ENCODE results near the gene TNFRSF14.

The TNFRSF14 gene

DNA sequence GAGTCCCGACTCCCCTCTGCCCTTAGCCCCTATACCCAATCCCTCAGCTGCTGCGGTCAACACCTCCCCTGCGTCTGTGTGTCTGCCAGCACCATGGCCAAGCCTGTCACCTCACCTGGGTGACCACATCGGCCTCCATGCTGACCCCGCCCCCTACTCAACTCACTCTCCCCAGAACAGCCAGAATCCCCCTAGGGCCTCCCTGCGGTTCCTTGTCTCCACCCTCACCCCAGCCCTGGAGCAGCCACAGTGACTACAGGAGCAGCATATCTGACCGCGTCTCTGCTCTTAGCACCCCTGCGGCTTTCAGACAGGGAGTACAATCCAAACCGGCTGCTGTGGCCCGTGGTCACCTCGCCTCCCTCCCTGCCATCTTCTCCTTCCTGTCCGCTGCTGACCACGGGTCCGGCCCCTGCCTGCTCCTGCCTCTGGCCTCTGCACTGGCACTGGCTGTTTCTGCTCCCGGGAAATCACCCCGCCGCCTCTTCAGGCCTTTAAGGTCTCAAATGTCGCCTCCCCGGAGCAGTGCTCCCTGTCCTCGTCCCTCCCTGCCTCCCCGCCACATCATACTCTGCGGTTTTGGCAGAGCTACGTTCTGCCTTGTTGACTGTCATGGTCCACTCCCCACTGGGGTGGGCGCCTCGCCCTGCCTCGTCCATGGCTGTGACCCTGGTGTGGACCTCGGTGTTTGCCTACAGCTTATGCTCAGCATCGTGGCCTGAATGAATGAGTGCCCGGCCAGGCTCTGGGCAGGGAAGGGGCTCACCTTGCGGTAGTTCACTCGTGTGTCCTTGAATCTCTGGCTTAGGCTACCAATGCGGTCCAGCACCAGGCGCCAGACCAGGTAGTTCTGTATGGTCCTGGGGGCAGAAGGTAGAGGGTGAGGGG lies 41.5 kb downstream of the TNFRSF14 start:
- no peak for DNase-seq (ENCODE audit: low read depth, low spot score)

DNA sequence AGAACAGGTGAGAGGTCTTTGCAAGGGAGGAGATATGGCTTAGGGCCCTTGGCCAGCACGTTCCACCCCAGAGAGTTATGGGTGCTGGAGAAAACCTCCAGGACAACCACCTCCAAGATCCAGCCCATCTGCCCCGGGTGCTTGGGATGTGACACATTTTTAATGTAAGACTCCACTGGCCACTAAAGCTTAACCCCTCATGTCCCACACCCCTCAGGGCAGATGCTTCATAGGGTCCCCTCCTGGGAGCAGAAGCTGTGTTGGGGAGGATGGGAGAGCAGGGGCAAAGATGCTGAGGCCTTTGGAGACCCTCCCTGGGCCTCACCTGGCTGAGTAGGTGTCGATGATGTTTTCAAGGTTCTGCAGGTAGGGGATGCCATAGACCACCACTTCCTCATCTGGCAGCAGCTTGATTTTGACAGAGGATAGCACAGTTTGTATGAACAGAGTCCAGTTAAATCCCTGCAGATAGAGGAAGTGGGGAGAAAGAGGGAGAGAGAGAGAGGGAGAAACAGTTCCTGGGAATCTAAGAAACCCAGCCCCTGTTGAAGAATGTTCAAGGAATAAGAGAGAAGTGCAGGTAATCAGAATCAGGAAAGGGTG lies 42.3 kb downstream of the TNFRSF14 start:
- DNase-seq (ENCODE audit: low read depth, low spot score) = no peak

DNA sequence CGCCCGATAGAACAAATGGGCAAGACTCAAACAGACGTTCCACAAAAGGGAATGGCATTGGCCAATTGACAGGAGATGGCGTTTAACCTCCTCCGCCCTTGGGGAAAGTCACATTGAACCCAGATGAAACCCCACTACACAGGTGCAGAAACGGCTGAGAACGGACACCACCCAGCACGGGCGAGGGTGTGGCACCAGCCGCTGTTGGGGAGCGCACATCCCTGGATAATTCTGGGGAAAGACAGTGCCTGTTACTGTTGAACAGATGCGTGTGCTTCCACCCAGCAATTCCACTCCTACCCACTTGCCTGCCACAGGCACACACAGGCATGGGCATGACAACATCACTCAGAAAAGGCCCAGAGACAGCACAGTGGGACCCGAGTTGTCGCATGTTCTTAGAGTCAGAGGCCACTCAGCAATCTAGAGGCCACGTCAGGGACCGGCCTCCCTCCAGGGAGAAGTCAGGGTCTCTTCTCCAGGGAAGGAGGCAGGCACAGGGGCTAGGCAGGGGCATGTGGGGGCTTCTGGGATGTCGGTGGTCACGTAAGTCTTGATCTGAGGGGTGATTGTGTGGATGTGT lies 45.6 kb downstream of the TNFRSF14 start:
- DNase-seq (ENCODE audit: low read depth, low spot score) = no peak

GRCh38 chr1:2602311-2602835 lies 46.2 kb downstream of the TNFRSF14 start:
- no peak for DNase-seq (ENCODE audit: low read depth, low spot score)

DNA sequence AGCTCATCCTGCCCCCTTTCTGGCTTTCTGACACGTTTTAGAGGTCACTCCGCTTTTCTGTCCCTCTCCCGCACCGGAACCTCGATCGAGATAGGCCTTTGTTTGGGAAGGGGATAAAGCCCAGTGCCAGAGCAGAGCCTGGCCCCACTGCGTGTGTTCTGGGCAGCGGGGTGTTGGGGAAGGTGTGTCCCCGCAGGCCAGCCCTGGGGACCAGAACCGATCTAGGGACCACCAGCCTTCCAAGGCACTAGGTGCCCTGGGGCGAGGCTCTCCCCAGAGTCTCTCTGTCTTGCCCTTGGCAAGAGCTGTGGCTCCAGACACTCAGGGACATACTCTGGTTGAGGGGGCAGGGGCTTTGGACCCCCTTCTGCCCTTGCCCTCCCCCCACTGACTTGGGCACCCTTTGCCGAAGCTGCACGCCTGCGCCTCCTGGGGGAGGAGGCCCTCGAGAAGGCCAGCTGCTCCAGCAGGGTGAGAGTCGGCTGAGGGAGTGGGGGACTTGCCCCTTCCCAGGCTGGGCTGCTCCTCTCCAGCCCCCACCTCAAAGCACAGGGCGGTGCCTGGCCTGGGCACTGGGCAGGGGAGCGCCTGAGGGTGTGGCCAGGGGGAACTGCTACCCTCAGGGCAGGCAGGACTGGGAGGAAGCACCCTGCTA lies 46.8 kb downstream of the TNFRSF14 start:
- DNase-seq (ENCODE audit: low read depth, low spot score) = no peak

DNA sequence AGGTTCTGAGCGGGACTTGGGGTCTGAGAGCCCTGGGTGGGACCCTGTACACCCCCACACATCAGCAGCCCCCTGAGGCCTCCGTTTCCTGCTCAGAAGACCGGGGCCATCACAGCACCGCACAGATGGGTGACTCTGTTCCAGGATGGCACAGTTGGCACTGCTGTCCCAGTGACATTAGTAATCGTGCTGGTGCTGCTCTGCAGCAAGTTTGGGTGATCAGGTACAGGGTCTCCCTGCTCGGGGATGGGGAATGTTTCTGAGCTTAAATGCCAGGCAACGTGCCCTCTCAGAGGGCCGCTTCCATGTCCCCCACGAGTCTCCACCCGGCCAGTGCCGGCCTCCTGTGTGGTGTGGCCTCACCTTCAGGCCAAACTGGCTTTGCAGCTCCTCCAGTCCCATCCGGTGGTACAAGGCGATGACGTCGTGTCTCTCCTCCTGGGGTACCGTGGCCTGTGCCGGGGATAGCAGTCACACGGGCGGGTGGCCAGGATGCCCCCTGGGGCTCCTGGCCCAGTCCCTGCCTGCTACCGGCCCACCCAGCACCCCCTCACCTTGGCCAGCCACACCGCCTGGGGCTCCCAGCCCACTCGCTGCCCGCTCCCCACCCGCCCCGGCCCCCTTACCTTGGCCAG lies 47.5 kb downstream of the TNFRSF14 start:
- no peak for DNase-seq (ENCODE audit: low read depth, low spot score)

- DNase-seq (ENCODE audit: low read depth, low spot score) = no peak
These were observed 48.1 kb downstream of the TNFRSF14 start for GRCh38 chr1:2604156-2604843.

GRCh38 chr1:2604844-2605508 lies 48.8 kb downstream of the TNFRSF14 start:
- no peak for DNase-seq (ENCODE audit: low read depth, low spot score)

- no peak for DNase-seq (ENCODE audit: low read depth, low spot score)
These were observed 49.6 kb downstream of the TNFRSF14 start for GRCh38 chr1:2605509-2606395.

DNA sequence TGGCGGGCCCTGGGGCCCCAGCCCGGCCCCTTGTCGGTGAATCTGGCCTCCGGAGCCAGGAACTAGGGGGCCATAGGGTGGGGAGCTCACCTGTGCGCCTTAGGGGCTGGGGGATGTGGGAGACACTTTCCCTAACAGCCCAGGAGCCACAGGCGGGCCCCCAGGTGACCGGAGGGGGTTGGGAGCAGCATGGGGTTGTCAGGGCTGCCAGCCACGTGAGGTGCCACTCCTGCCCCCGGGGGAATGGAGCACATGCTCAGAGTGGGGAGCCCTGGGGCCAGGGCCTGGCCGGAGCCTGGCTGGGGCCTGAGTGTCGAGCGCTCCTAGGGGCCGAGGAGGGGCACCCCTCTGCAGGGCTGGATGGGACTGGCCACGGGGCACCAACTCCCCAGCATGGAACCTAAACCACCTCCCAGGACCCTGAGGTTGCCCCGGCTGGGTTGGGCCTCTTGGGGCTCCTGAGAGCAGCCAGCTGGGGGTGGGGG lies 50.3 kb downstream of the TNFRSF14 start:
- DNase-seq (ENCODE audit: low read depth, low spot score) = no peak

- DNase-seq (ENCODE audit: low read depth, low spot score) = no peak
These were observed 50.9 kb downstream of the TNFRSF14 start for GRCh38 chr1:2606881-2607621.

GRCh38 chr1:2607641-2608091 lies 51.5 kb downstream of the TNFRSF14 start:
- DNase-seq (ENCODE audit: low read depth, low spot score) = no peak

- no peak for DNase-seq (ENCODE audit: low read depth, low spot score)
These were observed 53.3 kb downstream of the TNFRSF14 start for GRCh38 chr1:2609319-2610035.

GRCh38 chr1:2610036-2610959 lies 54.1 kb downstream of the TNFRSF14 start:
- DNase-seq (ENCODE audit: low read depth, low spot score) = peak; percentile 49

DNA sequence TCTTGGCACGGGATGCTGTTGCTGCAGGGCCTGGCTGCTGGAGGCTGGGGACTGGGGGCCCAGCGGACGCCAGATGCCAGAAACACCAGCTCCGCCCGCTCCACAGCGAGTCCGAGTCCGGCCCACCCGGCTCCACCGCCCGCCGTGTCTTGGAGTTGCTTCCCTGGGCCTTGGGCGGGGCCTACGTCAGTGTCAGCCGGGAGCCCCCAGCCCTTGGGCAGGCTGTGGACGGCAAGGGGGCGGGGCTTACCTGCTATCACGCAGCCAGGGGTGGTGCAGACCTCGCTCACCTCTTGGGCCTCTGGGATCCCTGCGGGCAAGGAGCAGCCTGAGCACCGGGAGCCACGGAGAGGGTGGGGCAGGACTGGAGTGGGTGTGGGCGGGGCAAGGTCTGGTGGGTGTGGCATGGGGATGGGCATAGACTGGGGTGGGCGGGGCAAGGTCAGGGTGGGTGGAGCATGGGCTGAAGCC lies 54.9 kb downstream of the TNFRSF14 start:
- DNase-seq (ENCODE audit: low read depth, low spot score) = peak; percentile 49

DNA sequence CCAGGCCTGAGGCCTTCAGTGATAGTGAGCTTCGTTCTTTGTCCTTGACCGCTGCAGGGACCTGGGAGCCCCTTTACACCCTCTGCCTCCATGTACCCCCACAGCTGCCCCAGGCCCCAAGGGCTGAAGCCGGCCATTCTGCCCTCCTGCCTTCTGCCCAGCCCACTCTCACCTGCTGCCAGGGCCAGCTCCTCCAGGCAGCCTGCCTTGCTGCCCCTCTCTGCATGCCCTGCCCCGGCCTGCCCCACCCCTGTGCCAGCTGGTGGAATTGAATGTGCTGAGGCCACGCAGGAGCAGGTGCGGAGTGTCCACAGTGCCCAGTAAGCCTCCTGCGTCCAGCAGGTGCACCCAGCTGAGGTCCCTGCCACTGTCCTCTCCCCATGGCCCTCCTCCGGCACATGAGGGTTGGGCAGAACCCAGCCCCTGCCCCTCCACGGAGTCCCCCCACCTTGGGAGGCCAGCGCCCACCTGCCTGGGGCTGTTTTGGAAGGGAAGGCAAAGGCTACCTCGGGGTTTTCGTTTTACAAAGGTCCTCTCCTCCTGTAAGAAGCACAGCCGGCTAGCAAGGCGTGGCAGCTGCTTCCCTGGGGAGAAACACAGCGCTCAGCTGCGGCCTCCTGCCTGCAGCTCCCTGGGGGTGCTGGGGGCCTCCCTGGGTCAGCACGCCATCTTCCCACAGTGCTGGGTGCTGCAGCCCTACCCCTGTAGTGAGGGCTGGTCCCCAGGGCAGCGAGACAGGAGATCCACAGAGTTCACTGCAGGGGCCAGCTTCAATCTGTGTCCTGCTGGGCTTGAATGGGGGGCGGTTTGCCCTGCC lies 55.7 kb downstream of the TNFRSF14 start:
- DNase-seq (ENCODE audit: low read depth, low spot score) = no peak

Measured in astrocyte of the hippocampus (primary cell).